Fibroblast of peridontal ligament (primary cell): ENCODE results near the gene PXMP4.

Source experiments
- DNase-seq: peaks from one replicate; pipeline ENCODE4 v3.0.0-alpha.2; 2010; ENCODE audit errors: extremely low read depth

The PXMP4 gene

DNA sequence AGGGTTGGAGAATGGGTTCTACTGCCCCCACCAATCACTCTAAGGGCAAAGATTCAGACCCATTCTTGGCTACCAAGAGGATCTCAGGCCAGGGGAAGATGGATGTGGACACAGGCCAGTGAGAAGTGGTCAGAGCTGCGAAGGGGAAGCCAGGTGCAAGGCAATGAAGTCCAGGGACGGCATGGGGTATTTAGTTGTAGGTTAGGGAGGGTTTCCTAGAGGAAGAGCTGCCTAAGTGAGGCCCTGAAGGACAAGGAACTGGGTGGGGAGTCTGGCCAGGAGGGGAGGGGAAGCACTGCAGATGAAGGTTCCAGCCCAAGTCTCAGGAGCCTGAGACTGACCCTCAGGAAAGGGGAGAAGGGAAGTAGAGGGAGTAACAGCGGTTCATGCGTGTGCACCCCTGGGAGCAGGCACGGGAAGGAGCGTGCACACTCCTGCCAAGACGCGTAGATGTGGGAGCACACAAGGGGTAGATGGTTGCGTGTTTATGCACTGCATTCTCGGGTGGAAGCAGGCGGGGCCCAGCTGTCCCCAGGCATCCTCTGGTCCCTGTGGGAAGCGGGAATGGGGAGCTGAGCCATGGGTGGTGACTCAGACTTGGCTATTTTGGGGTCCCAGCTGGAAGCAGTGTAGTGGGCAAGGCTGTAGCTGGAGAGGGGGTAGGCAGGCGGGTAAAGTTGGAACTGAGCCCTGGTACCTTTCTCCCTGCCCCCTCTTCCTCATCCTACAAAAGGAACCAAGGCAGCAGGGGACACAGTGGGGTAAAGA, 50.1 kb downstream of the PXMP4 start:
- no peak for DNase-seq

DNA sequence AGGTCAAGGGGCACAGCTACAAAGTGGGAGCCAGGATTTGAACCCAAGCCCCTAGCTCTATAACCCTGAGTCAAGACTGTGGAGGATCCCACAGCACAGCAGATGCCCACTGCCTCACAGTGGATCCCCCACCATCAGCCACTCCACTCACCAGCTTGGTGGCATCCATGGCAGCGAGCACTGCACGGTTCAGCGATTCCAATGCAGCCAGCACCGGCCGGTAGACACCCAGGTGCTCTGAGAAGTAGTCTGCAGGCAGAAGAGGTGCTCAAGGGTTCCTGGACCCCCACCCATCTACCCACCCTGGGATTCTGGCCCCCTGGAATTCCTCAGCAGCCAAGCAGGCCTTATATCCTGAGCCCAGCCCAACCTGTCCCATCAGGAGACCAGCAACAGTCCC, 50.9 kb downstream of the PXMP4 start:
- no peak for DNase-seq

DNA sequence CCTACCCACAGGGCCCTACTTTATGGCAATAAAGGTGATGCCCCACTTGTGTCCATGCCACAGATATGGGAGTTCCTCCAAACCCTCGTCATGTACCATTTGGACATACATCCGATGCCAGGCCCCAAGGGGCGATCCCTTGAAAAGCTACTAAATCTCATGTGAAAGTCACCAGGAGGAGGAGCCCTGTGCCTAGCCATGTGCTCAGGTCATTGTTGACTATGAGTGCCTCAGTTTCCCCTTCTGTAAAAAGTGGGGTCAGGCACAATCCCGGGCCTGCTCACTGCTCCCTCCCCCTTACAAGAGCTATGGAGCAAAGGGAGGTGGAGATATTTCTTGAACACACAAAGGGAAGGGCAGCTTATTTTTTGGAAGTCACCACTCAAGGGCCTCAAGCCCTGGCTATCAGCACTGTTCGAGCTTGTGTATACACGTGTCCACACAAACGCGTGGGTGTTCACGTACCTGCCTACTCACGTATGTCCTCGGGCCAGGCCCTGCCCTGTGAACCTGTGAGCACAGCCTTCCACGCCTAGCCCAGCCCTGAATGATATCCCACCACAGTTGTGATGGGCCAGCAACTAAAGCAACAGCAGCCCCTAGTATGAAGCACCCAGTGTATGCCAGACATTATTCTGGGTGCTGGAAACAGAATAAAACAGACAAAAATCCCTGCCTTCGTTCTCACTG, 51.5 kb downstream of the PXMP4 start:
- no peak for DNase-seq

DNA sequence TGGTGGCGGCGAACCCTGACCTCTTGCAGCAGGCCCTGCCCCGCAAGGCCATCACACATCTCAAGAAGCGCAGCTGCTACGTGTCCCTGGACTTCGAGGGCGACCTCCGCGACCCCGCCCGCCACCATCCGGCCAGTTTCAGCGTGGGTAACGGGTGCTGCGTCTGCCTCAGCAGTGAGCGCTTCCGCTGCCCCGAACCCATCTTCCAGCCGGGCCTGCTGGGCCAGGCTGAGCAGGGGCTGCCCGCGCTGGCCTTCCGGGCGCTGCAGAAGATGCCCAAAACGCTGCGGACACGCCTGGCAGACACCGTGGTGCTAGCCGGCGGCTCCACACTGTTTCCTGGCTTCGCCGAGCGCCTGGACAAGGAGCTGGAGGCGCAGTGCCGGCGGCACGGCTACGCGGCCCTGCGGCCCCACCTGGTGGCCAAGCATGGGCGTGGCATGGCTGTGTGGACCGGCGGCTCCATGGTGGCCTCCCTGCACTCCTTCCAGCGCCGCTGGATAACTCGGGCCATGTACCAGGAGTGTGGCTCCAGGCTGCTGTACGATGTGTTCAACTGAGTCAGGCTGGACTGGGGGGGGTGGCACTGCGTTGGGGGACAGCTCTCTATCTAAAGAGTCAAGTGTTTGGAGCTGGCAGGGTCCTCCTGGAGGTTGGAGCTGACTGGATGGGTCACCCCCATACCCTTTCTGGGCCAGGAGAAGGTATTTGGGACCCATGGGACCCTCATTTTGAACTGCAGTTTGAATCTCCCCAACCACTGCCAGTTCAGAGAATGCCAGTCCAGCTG, 52.2 kb downstream of the PXMP4 start:
- peak; percentile 61 for DNase-seq

DNA sequence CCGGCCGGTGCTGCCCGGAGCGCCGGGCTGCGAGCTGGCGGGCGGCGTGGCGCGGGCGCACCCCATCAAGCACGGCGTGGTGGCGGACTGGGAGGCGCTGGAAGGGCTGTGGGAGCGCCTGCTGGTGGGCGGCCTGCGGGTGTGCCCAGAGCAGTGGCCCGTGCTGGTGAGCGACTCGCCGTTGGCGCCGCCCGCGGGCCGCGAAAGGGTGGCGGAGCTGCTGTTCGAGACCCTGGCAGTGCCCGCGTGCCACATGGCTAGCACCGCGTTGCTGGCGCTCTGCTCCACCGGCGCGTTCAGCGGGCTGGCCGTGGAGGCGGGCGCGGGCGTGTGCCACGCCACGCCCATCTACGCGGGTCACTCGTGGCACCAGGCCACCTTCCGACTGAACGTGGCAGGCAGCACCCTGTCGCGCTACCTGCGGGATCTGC, 52.9 kb downstream of the PXMP4 start:
- DNase-seq: no peak

DNA sequence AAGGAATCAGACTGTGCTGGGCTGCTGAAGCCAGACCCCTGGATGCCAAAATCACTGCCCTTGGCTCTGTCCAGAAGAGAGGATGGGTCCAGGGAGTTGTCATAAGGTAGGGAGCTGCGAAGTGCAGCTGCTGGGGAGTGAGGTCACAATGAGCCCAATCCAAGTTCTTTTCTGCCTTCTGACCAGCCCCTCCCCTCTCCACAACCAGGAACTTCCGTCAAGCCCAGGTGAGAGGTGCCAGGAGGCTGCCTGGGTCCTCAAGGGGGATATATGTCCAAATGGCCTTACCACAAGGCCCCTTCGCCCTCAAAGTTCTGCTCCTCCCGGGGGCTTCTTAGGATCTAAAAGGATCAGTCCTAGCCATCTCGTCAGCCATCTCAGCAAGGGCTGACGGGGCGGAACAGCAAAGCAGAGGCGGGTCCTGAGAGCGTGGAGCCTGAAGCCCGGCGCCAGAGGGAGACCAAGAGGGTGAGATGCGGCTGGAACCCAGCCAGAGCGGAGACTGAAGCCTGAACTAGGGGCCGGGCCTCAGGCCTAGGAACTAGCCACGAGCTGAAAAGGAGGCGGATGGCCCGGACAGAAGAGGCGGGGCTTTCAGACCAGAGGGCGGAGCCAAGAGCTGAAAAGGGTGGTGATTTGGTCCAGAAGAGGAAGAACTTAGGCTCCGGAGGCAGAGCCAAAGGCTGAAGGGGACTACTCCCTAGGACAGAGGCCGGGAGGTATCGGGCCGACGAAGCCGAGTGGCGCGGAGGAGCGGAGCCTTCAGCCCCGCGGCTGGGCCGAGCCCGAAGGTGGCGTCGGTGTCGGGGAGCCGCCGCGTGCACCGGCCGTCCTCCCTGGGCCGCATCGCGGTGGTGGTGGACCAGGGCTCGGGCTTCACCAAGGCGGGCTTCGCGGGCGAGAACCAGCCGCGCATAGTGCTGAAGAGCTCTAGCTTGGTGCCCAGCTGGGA, 53.5 kb downstream of the PXMP4 start, which contains the start of gene ACTL10:
Gene ACTL10 (plus strand): TSS at position 651 of the 952 bp plus-strand sequence. CDS start 555 bp downstream, outside the sequence.
- DNase-seq: peak; percentile 98

DNA sequence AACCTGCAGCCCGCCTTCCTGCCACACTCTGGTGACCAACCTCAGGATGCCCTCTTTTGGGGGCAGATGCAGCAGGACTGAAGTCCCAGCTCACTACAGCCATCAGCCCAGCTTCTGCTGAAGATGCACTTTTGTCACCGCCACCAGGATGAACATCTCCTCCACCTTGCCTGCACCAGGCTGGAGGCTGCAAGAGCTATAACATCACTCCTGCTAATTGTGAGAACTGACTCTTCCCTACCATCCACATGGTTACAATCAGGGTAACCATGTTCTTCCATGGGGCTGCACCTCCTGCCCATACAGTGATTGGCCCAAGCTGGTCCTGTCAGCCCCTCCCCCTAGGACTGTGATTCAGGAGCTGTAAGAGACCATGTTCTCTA, 55.4 kb downstream of the PXMP4 start:
- no peak for DNase-seq

DNA sequence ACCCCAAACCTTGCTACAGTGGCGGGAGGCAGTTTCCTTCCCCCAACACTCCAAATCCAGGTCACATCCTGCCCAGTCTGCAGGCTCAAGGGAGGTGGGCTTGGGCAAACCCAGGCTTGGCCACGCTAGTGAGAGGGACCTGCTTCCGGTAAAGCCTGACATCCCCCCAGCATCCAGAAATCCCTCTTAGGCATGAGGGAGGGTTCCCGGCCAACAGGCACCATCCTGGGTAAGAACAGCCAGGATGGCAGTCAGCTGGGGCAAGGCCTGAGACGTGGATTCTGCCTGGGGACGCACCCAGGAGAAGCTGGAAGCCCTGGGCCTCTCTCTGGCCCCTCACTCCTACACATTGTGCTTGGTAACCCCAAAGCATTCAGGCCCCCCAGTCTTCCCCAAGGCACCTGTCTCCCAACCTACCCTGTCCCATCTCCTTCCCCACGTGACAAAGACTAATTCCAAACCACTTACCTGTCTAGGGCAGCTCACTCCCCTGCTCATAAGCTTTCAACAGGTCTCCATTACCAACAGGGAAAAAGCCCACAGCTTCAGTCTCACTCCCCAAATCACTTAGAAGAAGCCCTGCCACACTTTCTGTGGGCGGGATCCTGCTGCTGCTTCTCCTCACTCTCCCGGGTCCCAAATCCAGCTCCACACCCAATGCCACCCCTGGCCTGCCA, 55.9 kb downstream of the PXMP4 start:
- no peak for DNase-seq

DNA sequence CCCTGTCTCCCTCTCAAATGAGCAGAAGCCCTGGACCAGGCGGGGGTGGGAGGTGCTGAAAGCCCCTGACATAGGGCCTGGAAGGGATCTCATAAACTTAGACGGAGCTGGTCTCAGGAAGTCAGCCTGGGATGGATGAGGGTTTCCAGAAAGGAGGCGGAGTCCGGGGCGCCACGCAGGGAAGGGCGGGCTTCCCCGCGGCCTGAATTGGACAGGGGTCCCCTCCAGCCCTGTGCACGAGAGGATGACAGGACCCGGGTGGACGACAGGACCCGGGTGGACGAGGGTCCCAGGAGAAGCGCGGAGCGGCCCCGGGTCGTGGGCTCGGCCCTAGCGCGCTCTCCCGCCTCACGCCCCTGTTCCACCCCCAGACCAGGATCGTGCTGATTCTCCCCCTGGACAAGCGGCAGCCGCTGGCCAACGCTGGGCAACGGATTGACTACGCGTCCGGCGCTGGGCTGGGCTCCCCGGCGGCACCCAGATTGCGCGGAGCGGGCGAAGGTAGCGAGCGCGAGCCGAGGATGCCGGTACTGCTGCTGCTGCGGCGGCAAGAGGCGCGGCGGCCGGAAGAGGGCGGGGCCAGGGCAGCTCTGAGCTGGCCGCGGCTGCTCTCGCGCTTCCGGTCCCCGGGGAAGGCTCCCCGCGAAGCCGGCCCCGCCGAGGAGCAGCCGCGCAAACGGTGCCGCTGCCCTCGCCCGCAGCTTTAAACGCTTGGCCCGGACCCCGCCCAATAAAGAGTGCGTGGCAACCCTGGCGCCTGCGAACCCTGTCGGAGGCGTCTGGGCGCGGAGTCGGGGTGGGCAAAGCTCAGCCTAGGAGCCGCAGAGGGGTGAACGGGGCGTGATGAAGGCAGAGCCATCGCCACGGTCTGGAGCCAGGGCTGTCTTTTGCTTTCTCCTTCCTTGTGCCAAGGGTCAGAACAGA, 56.7 kb downstream of the PXMP4 start:
- DNase-seq: peak; percentile 40

DNA sequence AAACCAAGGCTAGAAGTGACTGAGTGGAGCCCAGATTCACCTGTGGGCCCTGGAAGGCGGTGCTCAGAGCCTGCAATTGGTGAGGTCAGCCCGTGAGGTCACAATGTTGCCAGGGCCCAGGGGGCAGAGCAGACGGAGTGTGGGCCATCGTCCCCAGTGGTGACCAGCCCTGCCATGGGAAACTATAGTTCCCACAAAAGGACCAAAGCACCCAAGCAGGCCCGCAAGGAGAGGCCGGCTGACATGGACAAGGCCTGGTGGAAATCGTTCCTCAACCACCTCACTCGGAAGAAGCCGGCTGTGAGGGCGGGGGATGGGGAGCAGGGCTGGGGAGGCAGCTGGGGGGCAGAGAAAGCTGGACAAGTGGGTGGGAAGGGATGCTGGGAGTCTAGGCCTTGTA, 57.9 kb downstream of the PXMP4 start, which contains the start of gene C20orf144:
Gene C20orf144 (plus strand): TSS at position 156 of the 400 bp plus-strand sequence. CDS start 19 bp downstream, at position 175.
- DNase-seq: no peak

DNA sequence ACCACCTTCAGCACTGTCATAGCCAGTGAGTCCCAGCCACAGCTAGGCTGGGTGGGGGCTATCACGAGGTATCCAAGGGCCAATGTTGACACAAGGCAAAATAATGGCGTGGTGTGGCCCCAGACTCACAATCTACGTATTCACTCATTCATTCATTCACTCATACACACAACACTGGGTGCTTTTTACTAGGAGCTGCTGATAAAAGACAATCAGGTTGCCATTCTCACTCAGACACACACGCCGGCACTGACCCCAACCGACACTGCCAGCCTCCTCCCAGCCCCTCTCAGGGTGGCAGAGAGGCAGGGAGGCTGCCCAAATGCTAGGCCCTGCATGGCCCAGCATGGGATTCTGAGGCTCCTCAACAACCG, 59.4 kb downstream of the PXMP4 start:
- no peak for DNase-seq

DNA sequence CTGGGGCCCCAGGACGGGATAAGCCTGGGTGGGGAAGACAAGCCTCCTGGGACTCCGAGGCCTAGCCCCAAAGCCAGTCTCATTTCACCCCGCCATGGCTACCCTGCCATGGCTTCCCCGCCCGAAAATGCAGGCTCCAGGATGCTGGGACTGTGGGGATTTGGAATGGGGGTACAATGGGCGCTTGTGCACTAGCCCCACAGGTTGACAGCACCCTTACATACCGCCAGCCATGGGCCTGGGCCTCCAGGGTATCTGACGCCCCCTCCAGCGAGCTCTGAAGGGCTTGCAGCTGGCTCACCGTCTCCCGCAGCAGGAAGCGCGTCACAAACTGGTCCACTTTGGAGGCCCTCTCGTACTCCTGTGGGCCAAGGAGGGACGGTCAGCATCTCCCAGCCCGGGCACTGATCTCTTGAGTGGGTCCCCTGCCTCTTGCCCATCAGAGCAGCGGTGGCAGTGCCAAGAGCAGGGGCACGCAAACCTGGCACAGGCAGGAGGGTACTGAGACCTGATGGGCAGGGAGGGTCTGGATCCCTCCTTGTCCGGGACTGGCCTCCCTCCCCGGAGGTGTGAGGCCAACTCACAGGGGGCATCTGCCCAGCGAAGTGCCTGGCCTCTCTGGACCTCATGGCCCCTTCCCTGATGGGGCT, 60.0 kb downstream of the PXMP4 start:
- DNase-seq: no peak

DNA sequence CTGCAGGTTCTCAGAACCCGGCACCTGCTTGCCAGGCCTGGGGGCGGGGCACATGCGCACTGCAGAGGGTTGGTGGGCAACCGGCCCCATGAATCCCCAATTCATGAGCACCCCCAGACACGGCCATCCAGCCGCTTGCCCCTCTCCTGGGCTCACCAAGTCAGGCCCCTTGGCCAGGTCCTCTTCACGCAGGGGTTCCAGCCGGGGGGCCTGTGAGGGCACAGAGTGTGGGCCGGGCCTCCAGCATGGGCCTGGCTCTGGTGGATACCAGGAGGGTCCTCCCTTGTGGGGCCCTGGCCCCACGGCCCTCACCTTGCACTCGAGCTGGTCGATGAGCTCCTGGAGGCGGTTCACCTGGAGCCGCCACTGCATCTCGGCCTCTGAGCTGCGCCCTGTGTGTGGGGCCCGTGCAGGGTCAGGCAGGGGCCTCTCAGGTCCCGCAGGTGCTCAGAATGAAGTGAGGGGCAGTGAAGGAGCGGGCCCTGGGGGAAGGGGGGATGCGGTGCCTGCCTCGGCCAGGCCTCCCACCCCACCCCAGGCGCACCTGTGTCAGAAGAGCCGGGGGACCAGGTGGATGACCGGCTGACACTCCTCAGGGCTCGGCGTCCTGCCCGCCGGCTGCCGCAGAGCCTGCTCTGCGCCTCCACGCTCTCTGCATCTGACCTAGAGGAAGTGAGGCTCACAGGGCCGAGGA, 60.6 kb downstream of the PXMP4 start:
- DNase-seq: no peak

DNA sequence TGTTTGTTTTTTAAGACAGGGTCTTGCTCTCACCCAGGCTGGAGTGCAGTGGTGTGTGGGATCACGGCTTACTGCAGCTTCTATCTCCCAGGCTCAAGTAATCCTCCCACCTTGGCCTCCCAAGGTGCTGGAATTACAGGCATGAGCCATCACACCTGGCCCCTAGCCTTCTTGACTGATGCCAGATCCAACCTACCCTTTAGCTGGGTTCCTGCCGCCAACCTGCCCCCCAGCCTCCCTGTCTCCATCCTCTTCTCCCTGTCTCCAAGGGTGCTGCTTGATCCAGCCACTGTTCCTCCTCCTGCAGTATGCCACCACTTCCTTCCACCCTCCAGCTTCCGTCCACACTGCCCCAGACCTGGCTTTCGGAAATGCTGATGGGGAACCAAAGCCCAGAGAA, 61.2 kb downstream of the PXMP4 start:
- no peak for DNase-seq

DNA sequence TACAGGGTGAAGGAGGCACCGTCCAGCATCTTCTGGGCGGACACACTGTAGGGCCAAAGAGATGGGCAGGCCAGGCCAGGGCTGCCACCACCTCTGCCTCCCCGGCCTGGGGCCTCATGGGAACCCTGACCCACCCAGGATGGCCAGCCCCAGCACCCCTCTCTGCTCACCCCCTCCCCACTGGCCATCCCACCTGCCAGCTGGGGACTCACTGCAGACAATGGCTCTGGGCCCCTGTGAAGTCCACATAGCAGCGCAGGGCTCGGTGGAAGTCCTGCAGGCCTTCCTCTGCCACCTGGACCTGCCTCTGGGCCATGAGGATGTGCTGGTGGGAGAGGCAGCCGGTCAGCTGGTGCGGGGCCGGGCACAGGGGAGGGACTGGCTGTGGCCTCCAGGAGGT, 61.6 kb downstream of the PXMP4 start:
- DNase-seq: no peak

DNA sequence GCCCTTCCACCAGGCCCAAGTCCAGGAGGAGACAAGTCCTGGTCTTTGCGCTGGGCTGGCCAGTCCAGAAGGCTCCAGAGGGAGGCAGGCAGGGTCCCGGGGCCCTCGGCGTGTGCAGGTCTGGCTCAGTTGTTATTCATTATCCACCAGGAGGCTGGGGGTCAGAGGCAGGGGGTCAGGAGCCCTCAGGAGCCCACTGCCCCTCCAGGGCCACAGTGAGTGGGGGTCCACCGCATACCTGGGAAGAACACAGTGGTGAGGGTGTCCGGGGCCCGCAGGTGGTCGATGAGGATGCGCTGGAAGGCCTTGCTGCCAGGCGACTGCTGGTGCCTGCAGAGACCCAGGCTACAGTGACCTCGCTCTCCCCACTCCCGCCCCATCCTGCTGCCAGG, 62.4 kb downstream of the PXMP4 start:
- no peak for DNase-seq

DNA sequence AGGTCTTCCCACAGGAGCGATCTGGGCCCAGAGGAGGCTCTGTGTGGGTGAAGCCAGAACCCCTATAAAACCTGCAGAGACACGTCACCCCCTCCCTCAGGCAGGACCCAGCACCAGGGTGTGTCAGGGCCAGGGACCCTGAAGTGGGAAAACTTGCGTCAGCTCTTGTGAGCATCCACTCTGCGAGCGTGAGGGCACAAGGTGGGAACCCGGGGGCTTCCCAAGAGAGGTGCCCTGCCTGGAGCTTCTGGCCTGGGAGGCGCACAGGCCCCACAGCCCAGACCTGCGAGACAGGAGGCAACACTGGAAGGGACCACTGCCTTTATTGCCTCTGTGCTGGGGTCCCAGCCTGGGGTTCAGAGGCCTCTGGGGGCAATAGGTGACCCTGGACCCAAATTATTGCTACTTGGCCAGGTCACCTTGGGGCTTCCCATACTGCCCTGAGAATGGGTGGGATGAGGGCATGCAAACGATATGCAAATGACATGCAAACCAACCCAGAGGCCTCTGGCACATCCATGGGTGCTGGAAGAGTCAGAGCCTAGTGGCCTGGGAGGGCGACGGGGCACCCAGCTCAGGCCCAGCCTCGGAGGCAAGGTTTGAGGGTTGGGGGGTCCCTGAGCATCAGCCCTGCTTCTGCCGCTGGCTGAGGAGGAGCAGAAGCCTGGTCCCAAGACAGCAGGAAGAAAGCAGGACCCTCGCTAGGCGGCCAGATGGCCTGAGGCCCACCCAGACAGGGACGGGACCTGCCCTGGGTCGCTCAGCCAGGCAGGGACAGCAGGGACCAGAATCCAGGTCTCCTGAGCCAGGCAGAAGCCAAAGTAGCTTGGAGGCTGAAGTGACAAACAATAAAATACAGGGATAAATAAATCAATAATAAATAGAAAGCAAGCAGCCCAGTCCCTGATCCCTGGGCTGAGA, 63.1 kb downstream of the PXMP4 start:
- DNase-seq: no peak
